K562 (cell line): ENCODE data around the gene HSPH1. TPM values are rescaled to one million over a fixed set of nuclear protein-coding genes. Genes with fewer than 3 reads are reported as not detected.

Experiments
- CTCFL ChIP-seq: IDR thresholded peaks from 2 replicates; pipeline ENCODE4 v1.6.1; 2011; ENCODE audit warnings: borderline replicate concordance, low read depth, mild to moderate bottlenecking, moderate library complexity, low read length; ENCODE audit not compliant: insufficient read depth, poor library complexity, severe bottlenecking
- ELF2 ChIP-seq: fragments of 250-450 bp; sonication (Bioruptor Pico); IDR thresholded peaks from 2 replicates; pipeline ENCODE4 v1.5.0; 2021; ENCODE audit warnings: mild to moderate bottlenecking
- GABPA ChIP-seq: fragments of 200-800 bp; sonication (Bioruptor generic); conservative IDR thresholded peaks from 2 replicates; pipeline ENCODE4 v1.6.1; 2016; ENCODE audit warnings: low read depth, missing genetic modification characterization, missing compliant biosample characterization
- L3MBTL2 ChIP-seq: fragments of 450-650 bp; IDR thresholded peaks from 2 replicates; pipeline ENCODE4 v1.6.1; 2016; ENCODE audit warnings: mild to moderate bottlenecking, moderate library complexity
- NCOA6 ChIP-seq: fragments of 450-650 bp; IDR thresholded peaks from 2 replicates; pipeline ENCODE4 v1.6.1; 2017; ENCODE audit warnings: mild to moderate bottlenecking
- NRF1 ChIP-seq, 2 experiments: fragments of 450-650 bp; IDR thresholded peaks in 1 of 2; conservative IDR thresholded peaks in 1 of 2; 2 replicates each; pipeline ENCODE4 v1.6.1; 2014; ENCODE audit warnings: mild to moderate bottlenecking in 2 of 2
- PTBP1 ChIP-seq: fragments of 200-400 bp; formaldehyde crosslinking; IDR thresholded peaks from 2 replicates; pipeline ENCODE4 v1.6.1; 2017; ENCODE audit warnings: low read depth, low read length
- ZNF407 ChIP-seq: fragments of 450-650 bp; IDR thresholded peaks from 2 replicates; pipeline ENCODE4 v1.6.1; 2016; ENCODE audit warnings: low read depth
- polyA plus RNA-seq, 8 experiments: library from polyadenylated mRNA; depleted of rRNA in 4 of 8; stranded (reverse) in 5 of 8; unstranded in 3 of 8; fragments of >200 nt; fragmentation: Nextera tagmentation in 2 of 8; fragmentation: Illumina TruSeq in 1 of 8; extraction: Ambion mirVana in 2 of 8; extraction: Trizol in 1 of 8; gene quantifications; 2 replicates each; pipeline versions ENCODE4 v1.2.1 to v1.2.3, GENCODE V29; 2011 to 2014; ENCODE audit warnings: inconsistent platforms in 1 of 8, missing spikeins in 1 of 8
- total RNA-seq, 7 experiments: library from RNA; depleted of rRNA in 6 of 7; stranded (reverse); fragments of >200 nt in 6 of 7; fragmentation: Illumina TruSeq in 2 of 7; extraction: Trizol in 2 of 7; gene quantifications; 2 replicates each; pipeline versions ENCODE4 v1.2.1 to v1.2.3, GENCODE V29; 2011 to 2021; ENCODE audit warnings: low replicate concordance in 1 of 7
- TF ChIP-seq, protein P1 (sequence below), 2 experiments: fragments of 450-650 bp; formaldehyde crosslinking in 1 of 2; IDR thresholded peaks; 2 replicates each; pipeline versions ENCODE4 v1.4.0 to v1.6.1; 2014 to 2020; ENCODE audit warnings: mild to moderate bottlenecking in 2 of 2, borderline replicate concordance in 1 of 2, low read depth in 1 of 2

HSPH1 gene
- total and polyA plus RNA-seq, 9 of the 15 experiments (the other 6 are each of a cell fraction or from before 2014, with no cell fraction given): 34.6 to 104 (median 64.7) TPM

DNA sequence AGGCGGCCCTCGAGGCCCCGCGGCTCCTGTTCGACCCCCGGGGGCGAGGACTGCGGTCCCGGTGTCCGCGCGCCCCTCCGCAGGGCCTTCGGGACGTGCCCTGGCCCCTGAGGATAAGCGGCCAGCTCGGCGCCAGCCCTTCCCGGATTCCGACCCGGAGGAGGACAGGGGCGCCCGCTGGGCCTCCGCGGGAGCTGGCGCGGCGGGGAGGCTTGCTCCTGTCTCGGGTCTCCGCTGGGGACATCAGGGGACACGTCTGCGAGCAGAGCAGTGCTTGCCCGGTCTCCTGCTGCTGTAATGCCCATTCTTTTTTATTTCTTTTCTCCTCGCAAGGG is 38.9 kb upstream of the HSPH1 start (continued):
- TF ChIP-seq ZNF407: peak; percentile 55; the same call in 1 of the 2 replicates
- no peak for TF ChIP-seq PTBP1
- TF ChIP-seq GABPA (tag): 0 out of 2 replicates have a peak, but pooled peaks have one; percentile 8
- peak; percentile 77 for TF ChIP-seq NCOA6
- no peak for TF ChIP-seq NRF1 (conservative IDR thresholded peaks at IDR 0.05 in 1 of 2, IDR thresholded peaks at IDR 0.05 in 1 of 2)
- TF ChIP-seq, protein P1, sequence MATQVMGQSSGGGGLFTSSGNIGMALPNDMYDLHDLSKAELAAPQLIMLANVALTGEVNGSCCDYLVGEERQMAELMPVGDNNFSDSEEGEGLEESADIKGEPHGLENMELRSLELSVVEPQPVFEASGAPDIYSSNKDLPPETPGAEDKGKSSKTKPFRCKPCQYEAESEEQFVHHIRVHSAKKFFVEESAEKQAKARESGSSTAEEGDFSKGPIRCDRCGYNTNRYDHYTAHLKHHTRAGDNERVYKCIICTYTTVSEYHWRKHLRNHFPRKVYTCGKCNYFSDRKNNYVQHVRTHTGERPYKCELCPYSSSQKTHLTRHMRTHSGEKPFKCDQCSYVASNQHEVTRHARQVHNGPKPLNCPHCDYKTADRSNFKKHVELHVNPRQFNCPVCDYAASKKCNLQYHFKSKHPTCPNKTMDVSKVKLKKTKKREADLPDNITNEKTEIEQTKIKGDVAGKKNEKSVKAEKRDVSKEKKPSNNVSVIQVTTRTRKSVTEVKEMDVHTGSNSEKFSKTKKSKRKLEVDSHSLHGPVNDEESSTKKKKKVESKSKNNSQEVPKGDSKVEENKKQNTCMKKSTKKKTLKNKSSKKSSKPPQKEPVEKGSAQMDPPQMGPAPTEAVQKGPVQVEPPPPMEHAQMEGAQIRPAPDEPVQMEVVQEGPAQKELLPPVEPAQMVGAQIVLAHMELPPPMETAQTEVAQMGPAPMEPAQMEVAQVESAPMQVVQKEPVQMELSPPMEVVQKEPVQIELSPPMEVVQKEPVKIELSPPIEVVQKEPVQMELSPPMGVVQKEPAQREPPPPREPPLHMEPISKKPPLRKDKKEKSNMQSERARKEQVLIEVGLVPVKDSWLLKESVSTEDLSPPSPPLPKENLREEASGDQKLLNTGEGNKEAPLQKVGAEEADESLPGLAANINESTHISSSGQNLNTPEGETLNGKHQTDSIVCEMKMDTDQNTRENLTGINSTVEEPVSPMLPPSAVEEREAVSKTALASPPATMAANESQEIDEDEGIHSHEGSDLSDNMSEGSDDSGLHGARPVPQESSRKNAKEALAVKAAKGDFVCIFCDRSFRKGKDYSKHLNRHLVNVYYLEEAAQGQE (IDR thresholded peaks at IDR 0.05; ENCODE audit: borderline replicate concordance): no peak
- TF ChIP-seq, protein P1 (CRISPR knock-in tag; IDR thresholded peaks at IDR 0.05; ENCODE audit: low read depth): no peak
- TF ChIP-seq CTCFL: no peak
- TF ChIP-seq ELF2 (CRISPR knock-in tag): no peak
- TF ChIP-seq L3MBTL2: peak; percentile 73
